Measurements from ENCODE around the gene PARP3.

The PARP3 gene

GRCh38 chr3:51949121-51949520, 7.0 kb downstream of the PARP3 start:
- DNase-seq = no peak

GRCh38 chr3:51950899-51951298, 8.7 kb downstream of the PARP3 start:
- DNase-seq = no peak

- DNase-seq = no peak
Observed at GRCh38 chr3:51953445-51953844, 11.3 kb downstream of the PARP3 start.

- no peak for DNase-seq
Observed at GRCh38 chr3:51954105-51954504, 11.9 kb downstream of the PARP3 start.

- no peak for DNase-seq
Observed at GRCh38 chr3:51954713-51955112, 12.6 kb downstream of the PARP3 start.

- DNase-seq = no peak
Observed at GRCh38 chr3:51955175-51955892, 13.2 kb downstream of the PARP3 start, which contains the start of gene GPR62. Gene GPR62, plus strand, starts transcription at chr3:51955381. Its CDS starts 272 bp downstream, at chr3:51955653.

GRCh38 chr3:51955893-51956770, 14.0 kb downstream of the PARP3 start:
- DNase-seq = peak; percentile 36

- no peak for DNase-seq
Observed at GRCh38 chr3:51957520-51958205, 15.5 kb downstream of the PARP3 start.

- DNase-seq = no peak
Observed at GRCh38 chr3:51958603-51959521, 16.7 kb downstream of the PARP3 start.

GRCh38 chr3:51959651-51960050, 17.5 kb downstream of the PARP3 start:
- no peak for DNase-seq

GRCh38 chr3:51960386-51960785, 18.2 kb downstream of the PARP3 start:
- DNase-seq = no peak

- no peak for DNase-seq
Observed at GRCh38 chr3:51961011-51961410, 18.8 kb downstream of the PARP3 start.

- no peak for DNase-seq
Observed at GRCh38 chr3:51961602-51962569, 19.7 kb downstream of the PARP3 start.

- no peak for DNase-seq
Observed at GRCh38 chr3:51962854-51963530, 20.8 kb downstream of the PARP3 start.

GRCh38 chr3:51963951-51964451, 21.8 kb downstream of the PARP3 start:
- no peak for DNase-seq

GRCh38 chr3:51964521-51964920, 22.4 kb downstream of the PARP3 start:
- DNase-seq = no peak

- no peak for DNase-seq
Observed at GRCh38 chr3:51966016-51966415, 23.9 kb downstream of the PARP3 start.

GRCh38 chr3:51966486-51966885, 24.3 kb downstream of the PARP3 start:
- DNase-seq = no peak

GRCh38 chr3:51966922-51967383, 24.8 kb downstream of the PARP3 start:
- no peak for DNase-seq

Measured in effector CD8-positive, alpha-beta T cell (primary cell).